GM21717 (cell line): ENCODE results near the gene DPF3.

ENCODE experiments used
- ATAC-seq: cut with Tn5 transposase; IDR thresholded peaks from one replicate; pipeline ENCODE4 v1.9.1; 2021; ENCODE audit warnings: mild to moderate bottlenecking, moderate library complexity; ENCODE audit not compliant: unreplicated experiment

DPF3 gene

GRCh38 chr14:72722201-72722785 is 171.6 kb downstream of the DPF3 start:
- ATAC-seq = no peak

- no peak for ATAC-seq
Observed at GRCh38 chr14:72721083-72721482, 172.8 kb downstream of the DPF3 start.

- ATAC-seq = no peak
Observed at GRCh38 chr14:72717220-72717619, 176.7 kb downstream of the DPF3 start.

GRCh38 chr14:72716476-72716875 is 177.4 kb downstream of the DPF3 start:
- no peak for ATAC-seq

- ATAC-seq = no peak
Observed at GRCh38 chr14:72715850-72716228, 178.1 kb downstream of the DPF3 start.

- no peak for ATAC-seq
Observed at GRCh38 chr14:72715215-72715849, 178.6 kb downstream of the DPF3 start.

- no peak for ATAC-seq
Observed at GRCh38 chr14:72714871-72715214, 179.1 kb downstream of the DPF3 start.

- ATAC-seq = no peak
Observed at GRCh38 chr14:72714094-72714493, 179.8 kb downstream of the DPF3 start.

GRCh38 chr14:72711936-72712335 is 182.0 kb downstream of the DPF3 start:
- no peak for ATAC-seq

- ATAC-seq = no peak
Observed at GRCh38 chr14:72709916-72710611, 183.8 kb downstream of the DPF3 start.

- no peak for ATAC-seq
Observed at GRCh38 chr14:72708708-72709475, 185.0 kb downstream of the DPF3 start.

GRCh38 chr14:72708222-72708621 is 185.7 kb downstream of the DPF3 start:
- no peak for ATAC-seq

- no peak for ATAC-seq
Observed at GRCh38 chr14:72706485-72706884, 187.4 kb downstream of the DPF3 start.

GRCh38 chr14:72704502-72704901 is 189.4 kb downstream of the DPF3 start:
- no peak for ATAC-seq

GRCh38 chr14:72701605-72702004 is 192.3 kb downstream of the DPF3 start:
- ATAC-seq = no peak

- ATAC-seq = no peak
Observed at GRCh38 chr14:72701237-72701565, 192.7 kb downstream of the DPF3 start.

- ATAC-seq = no peak
Observed at GRCh38 chr14:72700338-72701236, 193.3 kb downstream of the DPF3 start.

- ATAC-seq = no peak
Observed at GRCh38 chr14:72699852-72700257, 194.0 kb downstream of the DPF3 start.

GRCh38 chr14:72699443-72699842 is 194.5 kb downstream of the DPF3 start:
- no peak for ATAC-seq

GRCh38 chr14:72692696-72693095 is 201.2 kb downstream of the DPF3 start:
- ATAC-seq = no peak

- no peak for ATAC-seq
Observed at GRCh38 chr14:72690324-72690723, 203.6 kb downstream of the DPF3 start.
